Tibial nerve (tissue), 4 donors: Measurements from ENCODE around the gene NFASC. TPM values are rescaled to one million over a fixed set of nuclear protein-coding genes. Genes with fewer than 3 reads are reported as not detected.

ENCODE experiments used
- DNase-seq, 2 donors: peaks; one replicate each; pipeline ENCODE4 v3.0.0-alpha.2; 2019; ENCODE audit warnings: low spot score in 2 of 2
- H3K27ac ChIP-seq, 4 donors: fragments of 200-600 bp; sonication (generic) in 3 of 4; one replicate each; pipeline ENCODE4 v1.5.1; 2017 to 2019; ENCODE audit warnings: mild to moderate bottlenecking in 1 of 4
- H3K27me3 ChIP-seq, 2 donors: fragments of 200-600 bp; sonication (generic) in 1 of 2; one replicate each; pipeline versions ENCODE4 v1.5.1 to v1.6.0; 2017 to 2019
- H3K36me3 ChIP-seq, 3 donors: fragments of 200-600 bp; sonication (generic); one replicate each; pipeline ENCODE4 v1.5.1; 2018 to 2019
- H3K4me1 ChIP-seq, 4 donors: fragments of 200-600 bp; sonication (generic) in 3 of 4; one replicate each; pipeline ENCODE4 v1.5.1; 2017 to 2019
- H3K4me3 ChIP-seq, 4 donors: fragments of 200-600 bp; sonication (generic) in 3 of 4; one replicate each; pipeline ENCODE4 v1.5.1; 2017 to 2019; ENCODE audit warnings: mild to moderate bottlenecking in 1 of 4, moderate library complexity in 1 of 4
- H3K9me3 ChIP-seq, 4 donors: fragments of 200-600 bp; sonication (generic) in 3 of 4; one replicate each; pipeline ENCODE4 v1.5.1; 2017 to 2019
- CTCF ChIP-seq, 5 experiments: fragments of 200-600 bp in 3 of 5; fragments of 450-650 bp in 2 of 5; sonication (generic) in 3 of 5; IDR thresholded peaks; one replicate each; pipeline ENCODE4 v1.5.1; 2016 to 2019; ENCODE audit warnings: antibody characterized with exemption in 5 of 5, mild to moderate bottlenecking in 3 of 5, moderate library complexity in 2 of 5
- EP300 ChIP-seq, 2 donors: sonication (generic); formaldehyde crosslinking; IDR thresholded peaks; one replicate each; pipeline ENCODE4 v1.6.1; 2017; ENCODE audit warnings: antibody characterized with exemption in 2 of 2, mild to moderate bottlenecking in 1 of 2
- POLR2A ChIP-seq, 2 donors: fragments of 450-650 bp; IDR thresholded peaks; one replicate each; pipeline ENCODE4 v1.6.1; 2017; ENCODE audit warnings: antibody characterized with exemption in 2 of 2, mild to moderate bottlenecking in 2 of 2, moderate library complexity in 2 of 2
- WGBS, 2 donors: methylation state at CpG; one replicate each; pipeline ENCODE4 v1.1.5; 2018; 5-methylcytosine and 5-hydroxymethylcytosine counted together
- total RNA-seq, 4 donors: library from RNA; depleted of rRNA; stranded (reverse); fragments of >200 nt; gene quantifications; one replicate each; pipeline ENCODE4 v1.1.0, GENCODE V29; 2016

Gene NFASC
- total RNA-seq, 4 donors from 2014 or later, result 69.9 to 112 (median 94.0) TPM

- DNase-seq, result no peak
- 80 to 81% methylated on average over 15 of the region's 15 CpGs for WGBS, 2 donors
- Histone ChIP-seq H3K27ac (no peak overlapping the region), H3K4me1 (peaks cover 0 to 6% (median 0%) of the 10 kb centered on the region in 4 donors), H3K9me3 (no peaks in the 10 kb centered on the region), H3K36me3 (no peaks in the 10 kb centered on the region), H3K4me3 (no peak overlapping the region), H3K27me3 (no peaks in the 10 kb centered on the region)
- TF ChIP-seq EP300 (IDR thresholded peaks at IDR 0.05) (no peak), CTCF (IDR thresholded peaks at IDR 0.05) (no peak), POLR2A (IDR thresholded peaks at IDR 0.05) (no peak)
Measured at GRCh38 chr1:204921855-204922516, 51.3 kb downstream of the NFASC start.

- H3K27ac ChIP-seq, result no peak overlapping the region
- 51 to 55% methylated on average over 10 of the region's 10 CpGs for WGBS, 2 donors
- no peak for DNase-seq
- H3K4me1 ChIP-seq, result peaks cover 0 to 6% (median 0%) of the 10 kb centered on the region in 4 donors
- no peaks in the 10 kb centered on the region for H3K9me3 ChIP-seq
- no peak overlapping the region for H3K4me3 ChIP-seq
- H3K27me3 ChIP-seq, result no peaks in the 10 kb centered on the region
- no peaks in the 10 kb centered on the region for H3K36me3 ChIP-seq
- TF ChIP-seq CTCF (IDR thresholded peaks at IDR 0.05), result no peak
- no peak for TF ChIP-seq EP300 (IDR thresholded peaks at IDR 0.05)
- TF ChIP-seq POLR2A (IDR thresholded peaks at IDR 0.05), result no peak
Measured at GRCh38 chr1:204923201-204923600, 52.5 kb downstream of the NFASC start.

- H3K4me3 ChIP-seq, result no peak overlapping the region
- H3K36me3 ChIP-seq, result no peaks in the 10 kb centered on the region
- no peak for TF ChIP-seq POLR2A (IDR thresholded peaks at IDR 0.05)
- no peak for TF ChIP-seq EP300 (IDR thresholded peaks at IDR 0.05)
- no peak for TF ChIP-seq CTCF (IDR thresholded peaks at IDR 0.05)
- DNase-seq, result no peak
- 76 to 84% methylated on average over 4 of the region's 4 CpGs for WGBS, 2 donors
- H3K27ac ChIP-seq, result no peak overlapping the region
- peaks cover 0 to 6% (median 0%) of the 10 kb centered on the region in 4 donors for H3K4me1 ChIP-seq
- no peaks in the 10 kb centered on the region for H3K27me3 ChIP-seq
- no peaks in the 10 kb centered on the region for H3K9me3 ChIP-seq
Measured at GRCh38 chr1:204923626-204924012, 53.0 kb downstream of the NFASC start.

- Histone ChIP-seq H3K9me3 (no peaks in the 10 kb centered on the region), H3K27ac (no peak overlapping the region), H3K4me3 (no peak overlapping the region), H3K4me1 (peaks cover 0 to 6% (median 0%) of the 10 kb centered on the region in 4 donors), H3K27me3 (no peaks in the 10 kb centered on the region), H3K36me3 (no peaks in the 10 kb centered on the region)
- WGBS, 2 donors, result 59 to 62% methylated on average over 5 of the region's 5 CpGs
- DNase-seq, result no peak
- TF ChIP-seq CTCF (IDR thresholded peaks at IDR 0.05), result no peak
- TF ChIP-seq EP300 (IDR thresholded peaks at IDR 0.05), result no peak
- TF ChIP-seq POLR2A (IDR thresholded peaks at IDR 0.05), result no peak
Measured at GRCh38 chr1:204924013-204924759, 53.5 kb downstream of the NFASC start.

- Histone ChIP-seq H3K36me3 (no peaks in the 10 kb centered on the region), H3K9me3 (no peaks in the 10 kb centered on the region), H3K4me1 (peaks cover 0 to 6% (median 0%) of the 10 kb centered on the region in 4 donors), H3K27ac (no peak overlapping the region), H3K4me3 (no peak overlapping the region), H3K27me3 (no peaks in the 10 kb centered on the region)
- DNase-seq, result no peak
- TF ChIP-seq CTCF (IDR thresholded peaks at IDR 0.05), result no peak
- no peak for TF ChIP-seq EP300 (IDR thresholded peaks at IDR 0.05)
- no peak for TF ChIP-seq POLR2A (IDR thresholded peaks at IDR 0.05)
- WGBS, 2 donors, result 77 to 89% methylated on average over 1 of the region's 1 CpG
Measured at GRCh38 chr1:204925701-204926100, 55.0 kb downstream of the NFASC start.
